GM18858 (cell line): Measurements from ENCODE around the gene TP63.

ENCODE experiments used
- ATAC-seq: cut with Tn5 transposase; IDR thresholded peaks from one replicate; pipeline ENCODE4 v1.9.1; 2021; ENCODE audit not compliant: unreplicated experiment

The TP63 gene

GRCh38 chr3:189772584-189772983 is 141.4 kb downstream of the TP63 start:
- ATAC-seq, result no peak

- ATAC-seq, result no peak
Measured at GRCh38 chr3:189773056-189773455, 141.9 kb downstream of the TP63 start.

- no peak for ATAC-seq
Measured at GRCh38 chr3:189776149-189776824, 145.1 kb downstream of the TP63 start.

GRCh38 chr3:189778340-189778950 is 147.3 kb downstream of the TP63 start:
- no peak for ATAC-seq

GRCh38 chr3:189779166-189779565 is 148.0 kb downstream of the TP63 start:
- no peak for ATAC-seq

GRCh38 chr3:189780546-189781270 is 149.5 kb downstream of the TP63 start:
- no peak for ATAC-seq

- ATAC-seq, result no peak
Measured at GRCh38 chr3:189781415-189781814, 150.2 kb downstream of the TP63 start.

GRCh38 chr3:189786479-189787064 is 155.4 kb downstream of the TP63 start:
- no peak for ATAC-seq

GRCh38 chr3:189787191-189787590 is 156.0 kb downstream of the TP63 start:
- no peak for ATAC-seq

- ATAC-seq, result no peak
Measured at GRCh38 chr3:189787632-189788031, 156.4 kb downstream of the TP63 start.

GRCh38 chr3:189789432-189789831 is 158.2 kb downstream of the TP63 start:
- no peak for ATAC-seq

GRCh38 chr3:189790658-189791057 is 159.5 kb downstream of the TP63 start:
- ATAC-seq, result no peak

- no peak for ATAC-seq
Measured at GRCh38 chr3:189792046-189792929, 161.1 kb downstream of the TP63 start.

GRCh38 chr3:189794518-189794917 is 163.3 kb downstream of the TP63 start:
- no peak for ATAC-seq

- ATAC-seq, result no peak
Measured at GRCh38 chr3:189797103-189797750, 166.0 kb downstream of the TP63 start.

GRCh38 chr3:189799366-189799765 is 168.2 kb downstream of the TP63 start:
- ATAC-seq, result no peak

GRCh38 chr3:189800436-189800835 is 169.2 kb downstream of the TP63 start:
- no peak for ATAC-seq

- ATAC-seq, result no peak
Measured at GRCh38 chr3:189803254-189803653, 172.1 kb downstream of the TP63 start.

GRCh38 chr3:189805375-189806067 is 174.3 kb downstream of the TP63 start:
- ATAC-seq, result no peak
